ENCODE measurements around the gene GLRX3.

Gene GLRX3

GRCh38 chr10:130128062-130128781 is 8.0 kb upstream of the GLRX3 start:
- peaks cover 12 to 24% (median 17%) of the 10 kb centered on the region in 11 experiments for H3K27me3 ChIP-seq
- no peak for TF ChIP-seq Cebpa-rat (IDR thresholded peaks at IDR 0.05)
- H3K36me3 ChIP-seq = no peaks in the 10 kb centered on the region
- no peak overlapping the region for H3K4me3 ChIP-seq
- H4K20me1 ChIP-seq = no peaks in the 10 kb centered on the region
- H3K4me2 ChIP-seq = no peak overlapping the region
- peaks cover 0 to 9% (median 3%) of the 10 kb centered on the region in 10 experiments; a peak in 7 of 20 replicates for H3K4me1 ChIP-seq
- H3K9me3 ChIP-seq (replicated peaks in 1 of 11) = no peaks in the 10 kb centered on the region
- H3K9ac ChIP-seq = no peak overlapping the region
- H3K27ac ChIP-seq = no peak overlapping the region

GRCh38 chr10:130128922-130129321 is 7.3 kb upstream of the GLRX3 start:
- H3K9me3 ChIP-seq (replicated peaks in 1 of 11) = no peaks in the 10 kb centered on the region
- H3K4me1 ChIP-seq = peaks cover 0 to 9% (median 3%) of the 10 kb centered on the region in 10 experiments; a peak in 7 of 20 replicates
- H3K4me2 ChIP-seq = no peak overlapping the region
- no peak for TF ChIP-seq Cebpa-rat (IDR thresholded peaks at IDR 0.05)
- no peaks in the 10 kb centered on the region for H3K36me3 ChIP-seq
- no peak overlapping the region for H3K27ac ChIP-seq
- H3K4me3 ChIP-seq = no peak overlapping the region
- H3K9ac ChIP-seq = no peak overlapping the region
- H4K20me1 ChIP-seq = no peaks in the 10 kb centered on the region
- H3K27me3 ChIP-seq = peaks cover 12 to 24% (median 17%) of the 10 kb centered on the region in 11 experiments

- peaks cover 0 to 27% (median 20%) of the 10 kb centered on the region in 11 experiments; a peak in 16 of 22 replicates for H3K36me3 ChIP-seq
- no peaks in the 10 kb centered on the region for H3K27me3 ChIP-seq
- peaks cover 39 to 45% (median 44%) of the 10 kb centered on the region in 11 experiments; a peak in 21 of 22 replicates for H4K20me1 ChIP-seq
- peak overlapping the region; percentile 87 to 98 (median 94) for H3K4me2 ChIP-seq
- H3K9ac ChIP-seq = peak overlapping the region; percentile 92 to 97 (median 95)
- peaks cover 36 to 45% (median 41%) of the 10 kb centered on the region in 10 experiments for H3K4me1 ChIP-seq
- TF ChIP-seq Cebpa-rat (IDR thresholded peaks at IDR 0.05) = no peak
- no peaks in the 10 kb centered on the region for H3K9me3 ChIP-seq (replicated peaks in 1 of 11)
- peak overlapping the region; percentile 78 to 94 (median 91) for H3K27ac ChIP-seq
- peak overlapping the region; percentile 84 to 100 (median 96) for H3K4me3 ChIP-seq
Measured at GRCh38 chr10:130135676-130136225, 440 bp upstream of the GLRX3 start.

GRCh38 chr10:130137090-130137448 is 878 bp downstream of the GLRX3 start:
- H3K27ac ChIP-seq = peak overlapping the region; percentile 78 to 94 (median 91)
- H3K4me2 ChIP-seq = peak overlapping the region; percentile 87 to 98 (median 93)
- H3K4me3 ChIP-seq = peak overlapping the region; percentile 84 to 100 (median 96)
- H3K36me3 ChIP-seq = peaks cover 2 to 40% (median 28%) of the 10 kb centered on the region in 11 experiments; a peak in 19 of 22 replicates
- peak overlapping the region; percentile 92 to 97 (median 95) for H3K9ac ChIP-seq
- no peak for TF ChIP-seq Cebpa-rat (IDR thresholded peaks at IDR 0.05)
- no peaks in the 10 kb centered on the region for H3K9me3 ChIP-seq (replicated peaks in 1 of 11)
- no peaks in the 10 kb centered on the region for H3K27me3 ChIP-seq
- H4K20me1 ChIP-seq = peaks cover 52 to 58% (median 57%) of the 10 kb centered on the region in 11 experiments; a peak in 21 of 22 replicates
- H3K4me1 ChIP-seq = peaks cover 49 to 58% (median 54%) of the 10 kb centered on the region in 10 experiments

- peak overlapping the region in 2 of 11 experiments; percentile 90 to 92; a peak in 5 of 22 replicates for H3K27ac ChIP-seq
- H3K27me3 ChIP-seq = no peaks in the 10 kb centered on the region
- peaks cover 53 to 63% (median 58%) of the 10 kb centered on the region in 10 experiments for H3K4me1 ChIP-seq
- H4K20me1 ChIP-seq = peaks cover 60 to 66% (median 65%) of the 10 kb centered on the region in 11 experiments; a peak in 21 of 22 replicates
- H3K4me3 ChIP-seq = peak overlapping the region; percentile 84 to 100 (median 96)
- H3K9ac ChIP-seq = peak overlapping the region; percentile 92 to 97 (median 95)
- TF ChIP-seq Cebpa-rat (IDR thresholded peaks at IDR 0.05) = no peak
- peaks cover 5 to 48% (median 36%) of the 10 kb centered on the region in 11 experiments; a peak in 20 of 22 replicates for H3K36me3 ChIP-seq
- H3K9me3 ChIP-seq (replicated peaks in 1 of 11) = no peaks in the 10 kb centered on the region
- peak overlapping the region; percentile 87 to 98 (median 93) for H3K4me2 ChIP-seq
Measured at GRCh38 chr10:130137659-130138478, 1.7 kb downstream of the GLRX3 start.

- Histone ChIP-seq H3K4me1 (peaks cover 53 to 63% (median 59%) of the 10 kb centered on the region in 10 experiments), H3K9me3 (replicated peaks in 1 of 11) (no peaks in the 10 kb centered on the region), H3K4me2 (peak overlapping the region; percentile 87 to 98 (median 93)), H3K27me3 (no peaks in the 10 kb centered on the region), H3K9ac (peak overlapping the region in 8 of 11 experiments; percentile 92 to 97 (median 95); a peak in 10 of 22 replicates), H3K27ac (peak overlapping the region in 2 of 11 experiments; percentile 90 to 92; a peak in 3 of 22 replicates), H4K20me1 (peaks cover 64 to 72% (median 71%) of the 10 kb centered on the region in 11 experiments), H3K36me3 (peaks cover 5 to 54% (median 41%) of the 10 kb centered on the region in 11 experiments; a peak in 20 of 22 replicates), H3K4me3 (peak overlapping the region; percentile 84 to 100 (median 96); a peak in 14 of 20 replicates)
- TF ChIP-seq Cebpa-rat (IDR thresholded peaks at IDR 0.05) = no peak
Measured at GRCh38 chr10:130138479-130138866, 2.3 kb downstream of the GLRX3 start.

- H3K27ac ChIP-seq = no peak overlapping the region
- H3K27me3 ChIP-seq = no peaks in the 10 kb centered on the region
- H3K4me1 ChIP-seq = peaks cover 52 to 61% (median 58%) of the 10 kb centered on the region in 10 experiments
- no peak for TF ChIP-seq Cebpa-rat (IDR thresholded peaks at IDR 0.05)
- no peak overlapping the region for H3K4me3 ChIP-seq
- H3K4me2 ChIP-seq = peak overlapping the region in 7 of 11 experiments; percentile 42 to 98 (median 90); a peak in 10 of 22 replicates
- H3K36me3 ChIP-seq = peaks cover 12 to 73% (median 61%) of the 10 kb centered on the region in 11 experiments; a peak in 21 of 22 replicates
- no peak overlapping the region for H3K9ac ChIP-seq
- peaks cover 77 to 92% (median 90%) of the 10 kb centered on the region in 11 experiments for H4K20me1 ChIP-seq
- H3K9me3 ChIP-seq (replicated peaks in 1 of 11) = no peaks in the 10 kb centered on the region; a peak in 1 of 22 replicates
Measured at GRCh38 chr10:130140425-130140824, 4.2 kb downstream of the GLRX3 start.

GRCh38 chr10:130141038-130141437 is 4.8 kb downstream of the GLRX3 start:
- peak overlapping the region; percentile 42 to 98 (median 55); a peak in 21 of 22 replicates for H3K4me2 ChIP-seq
- H3K9ac ChIP-seq = no peak overlapping the region
- H3K27me3 ChIP-seq = no peaks in the 10 kb centered on the region
- peaks cover 50 to 61% (median 56%) of the 10 kb centered on the region in 10 experiments for H3K4me1 ChIP-seq
- H3K4me3 ChIP-seq = no peak overlapping the region
- H3K36me3 ChIP-seq = peaks cover 18 to 80% (median 67%) of the 10 kb centered on the region in 11 experiments
- TF ChIP-seq Cebpa-rat (IDR thresholded peaks at IDR 0.05) = no peak
- no peak overlapping the region for H3K27ac ChIP-seq
- no peaks in the 10 kb centered on the region; a peak in 1 of 22 replicates for H3K9me3 ChIP-seq (replicated peaks in 1 of 11)
- H4K20me1 ChIP-seq = peaks cover 81 to 98% (median 96%) of the 10 kb centered on the region in 11 experiments
